GM18511 (cell line): ENCODE results near the gene RASSF8.

Experiments
- ATAC-seq: cut with Tn5 transposase; IDR thresholded peaks from one replicate; pipeline ENCODE4 v1.9.1; 2021; ENCODE audit warnings: mild to moderate bottlenecking, moderate library complexity; ENCODE audit not compliant: unreplicated experiment

The RASSF8 gene

DNA sequence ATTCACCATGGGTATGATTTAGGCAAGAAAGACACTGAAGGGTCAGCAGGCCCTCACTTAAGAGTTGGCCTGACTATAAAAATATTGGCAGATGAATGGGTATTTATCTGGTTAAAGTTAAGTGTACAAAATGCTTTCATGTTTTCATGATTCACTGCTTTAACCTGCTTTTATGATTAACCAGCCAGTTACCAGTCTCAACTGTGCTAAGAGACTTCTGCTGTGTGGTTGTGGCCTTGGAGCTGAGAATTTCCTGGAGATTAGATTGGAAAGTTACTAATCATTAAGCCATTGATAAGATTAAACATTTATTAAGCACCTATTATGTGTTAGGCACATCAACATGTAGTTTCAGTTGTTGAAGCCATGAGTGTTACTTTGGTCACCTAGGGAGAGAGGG is 68.9 kb downstream of the RASSF8 start:
- ATAC-seq, result no peak

DNA sequence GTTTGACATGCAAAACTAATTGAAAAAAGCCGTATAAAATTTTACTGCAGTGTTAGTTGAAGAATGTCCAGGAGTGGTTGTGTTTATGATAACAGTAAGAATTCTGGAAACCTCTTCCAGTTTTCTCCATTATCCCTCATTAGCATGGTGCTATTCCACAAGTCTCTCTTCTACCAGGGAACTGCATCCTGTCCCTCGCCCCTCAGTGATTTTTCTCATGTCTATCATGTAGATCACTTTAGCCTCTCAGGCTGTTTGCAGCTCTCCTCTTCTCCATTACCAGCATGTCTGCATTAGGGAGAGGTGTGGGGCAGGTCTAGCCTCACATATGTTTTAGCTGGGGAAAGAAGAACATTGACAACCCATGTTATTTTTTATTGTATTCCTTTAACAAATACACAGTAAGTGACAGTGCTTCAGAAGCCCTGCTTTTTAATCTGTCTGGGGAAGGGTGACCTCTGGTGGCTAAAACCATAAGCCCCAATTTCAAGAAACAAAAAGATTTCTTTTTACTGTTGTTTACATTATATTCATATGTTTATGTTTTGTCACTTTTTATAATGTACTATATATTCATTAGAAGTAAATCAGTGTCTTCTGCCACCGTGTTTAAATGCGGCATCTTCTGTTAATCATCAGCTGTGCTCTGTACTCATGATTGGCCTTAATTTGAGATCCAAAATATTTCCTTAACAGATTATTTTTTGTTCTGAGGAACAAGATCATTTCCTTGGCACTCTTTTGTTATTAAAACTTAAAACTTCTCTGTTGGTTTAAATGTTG is 70.7 kb downstream of the RASSF8 start:
- ATAC-seq, result no peak

DNA sequence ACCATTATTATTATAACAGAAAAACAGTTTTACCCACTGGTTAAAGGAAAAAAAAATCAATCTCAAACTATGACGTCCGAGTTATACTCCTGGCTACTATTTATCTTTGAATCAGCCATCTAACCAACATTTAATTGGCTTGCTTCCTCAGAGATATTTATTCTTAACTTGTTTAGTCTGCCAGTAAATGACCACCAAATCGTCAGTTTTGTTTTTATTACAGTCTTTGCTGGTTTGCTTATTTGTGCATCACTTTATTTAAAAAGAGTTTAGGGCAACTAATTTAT is 71.2 kb downstream of the RASSF8 start:
- ATAC-seq, result no peak

DNA sequence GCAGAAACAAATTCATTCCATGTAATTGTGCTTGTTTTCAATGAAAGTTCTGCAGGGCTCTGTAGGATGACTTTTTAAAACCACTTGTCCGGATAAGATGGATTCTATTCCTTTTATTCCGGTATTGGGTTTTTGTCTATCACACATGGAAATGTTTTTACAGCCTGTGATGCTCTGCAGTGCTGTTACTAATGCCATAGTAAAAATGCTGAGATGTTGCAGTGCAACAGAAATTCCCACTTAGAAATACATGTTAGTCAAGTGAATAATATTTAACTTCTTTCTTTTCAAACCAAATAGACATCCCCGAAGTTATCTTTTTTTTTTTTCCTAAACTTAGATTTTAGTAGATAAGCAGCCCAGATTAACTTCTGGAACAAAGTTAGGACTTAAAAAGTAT is 71.9 kb downstream of the RASSF8 start:
- no peak for ATAC-seq

DNA sequence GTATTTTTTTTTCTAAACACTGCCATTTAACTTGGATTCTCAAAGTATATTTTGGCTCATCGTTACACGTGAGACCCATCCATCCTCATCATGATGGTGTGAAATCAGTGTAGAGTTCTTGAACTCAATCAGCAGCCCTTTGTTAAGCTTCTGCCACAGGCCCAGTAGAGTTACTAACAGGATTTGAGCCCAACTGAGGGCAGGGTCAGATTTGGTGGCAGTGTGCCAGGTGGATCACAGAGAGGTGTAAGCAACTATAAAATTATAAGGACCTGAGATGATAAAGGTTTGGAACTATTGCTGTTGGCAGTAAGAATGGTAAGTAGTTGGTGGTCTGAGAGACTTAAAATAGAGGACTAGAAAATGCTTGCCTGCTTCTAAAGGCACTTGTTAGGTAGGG is 72.8 kb downstream of the RASSF8 start:
- ATAC-seq, result no peak

DNA sequence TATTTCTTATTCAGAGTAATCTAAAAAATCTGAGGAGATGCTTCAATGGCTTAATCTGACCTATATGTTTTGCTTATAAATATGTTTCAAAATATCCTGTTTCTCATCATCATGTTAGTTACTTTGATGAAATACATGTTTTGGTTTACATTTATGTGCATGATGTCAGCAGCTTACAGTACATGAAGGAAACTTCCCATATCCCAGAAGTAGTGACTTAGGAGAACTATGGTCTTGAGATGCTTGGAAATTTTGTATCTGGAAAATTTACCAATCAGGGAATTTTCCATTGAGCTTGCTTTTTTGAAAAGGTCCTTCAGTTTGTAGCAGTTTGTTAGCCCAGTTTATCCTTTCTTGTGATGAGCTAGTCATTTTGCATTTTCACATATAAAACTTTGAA is 73.3 kb downstream of the RASSF8 start:
- no peak for ATAC-seq

DNA sequence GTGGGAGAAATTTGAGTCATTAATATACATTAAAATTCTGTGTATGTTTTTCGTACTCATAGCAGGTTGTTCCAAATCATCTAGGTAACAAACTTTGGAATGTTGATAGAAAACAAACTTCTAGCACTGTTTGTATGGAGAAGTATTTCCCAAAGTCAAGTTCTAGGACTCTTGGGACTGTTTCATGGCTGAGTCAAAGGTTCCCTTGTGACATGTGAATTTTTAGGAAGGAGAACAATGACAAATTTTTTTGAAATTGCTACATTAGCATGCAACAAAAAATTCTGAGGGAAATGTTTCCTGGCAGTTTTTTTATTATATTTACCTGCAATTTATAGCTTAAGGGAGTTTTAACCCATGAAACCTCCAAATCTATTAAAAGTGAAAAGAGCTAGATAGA is 73.8 kb downstream of the RASSF8 start:
- ATAC-seq, result no peak

DNA sequence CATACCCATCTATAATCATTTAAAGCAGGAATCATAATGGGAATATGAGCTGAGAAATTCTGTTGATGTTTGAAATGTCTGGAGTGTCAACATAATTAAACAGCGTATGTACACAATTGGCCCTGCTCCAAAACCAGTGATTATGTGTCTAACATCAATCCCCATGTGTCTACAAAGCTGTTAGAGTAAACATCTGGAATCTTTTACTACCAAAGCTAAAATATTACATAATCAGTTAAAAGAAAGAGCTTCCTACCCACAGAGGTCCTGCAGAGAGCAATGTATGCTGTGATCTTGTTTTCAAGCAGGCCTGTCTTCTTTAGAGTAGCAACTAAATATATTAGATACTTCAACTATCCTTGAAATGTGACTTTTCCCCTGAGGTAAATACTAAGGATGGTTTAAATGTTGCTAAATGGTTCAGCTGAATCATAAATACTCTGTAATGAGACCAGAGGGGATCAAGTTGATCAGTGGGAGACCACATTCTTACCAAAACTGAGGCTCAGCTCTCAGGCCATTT is 74.3 kb downstream of the RASSF8 start:
- ATAC-seq, result no peak

DNA sequence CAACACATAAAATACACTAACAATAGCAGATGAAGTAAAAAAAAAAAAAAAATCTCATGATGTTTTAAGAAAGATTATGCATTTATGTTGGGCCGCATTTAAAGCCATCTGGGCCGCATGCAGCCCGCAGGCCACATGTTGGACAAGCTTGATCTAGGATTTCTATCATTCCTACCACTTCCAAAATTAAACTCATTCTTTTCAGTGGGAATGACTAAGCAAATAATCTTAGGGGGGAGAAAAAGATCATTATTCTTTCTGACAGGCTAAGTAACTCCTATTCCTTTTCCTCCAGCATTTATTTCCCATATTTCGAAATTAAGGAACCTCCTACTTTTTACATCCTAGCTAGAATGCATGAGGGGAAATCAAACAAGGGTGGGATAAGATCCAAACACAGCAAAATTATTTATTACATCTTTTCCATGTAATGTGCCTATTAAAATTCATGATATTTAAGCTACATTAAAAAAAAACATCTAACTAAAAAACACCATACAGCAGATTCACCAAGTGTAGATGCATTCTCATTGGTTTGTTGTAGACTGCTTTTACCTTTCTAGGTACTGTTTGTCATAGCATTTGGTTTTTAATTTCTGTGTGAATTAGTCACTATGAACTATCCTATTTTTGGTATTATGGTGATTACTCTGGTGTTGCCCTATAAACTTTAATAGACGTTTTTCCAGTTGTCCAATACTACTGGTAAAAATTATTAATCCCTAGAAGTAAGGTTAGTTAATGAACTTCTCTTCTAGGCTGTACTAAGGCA is 76.1 kb downstream of the RASSF8 start:
- no peak for ATAC-seq

DNA sequence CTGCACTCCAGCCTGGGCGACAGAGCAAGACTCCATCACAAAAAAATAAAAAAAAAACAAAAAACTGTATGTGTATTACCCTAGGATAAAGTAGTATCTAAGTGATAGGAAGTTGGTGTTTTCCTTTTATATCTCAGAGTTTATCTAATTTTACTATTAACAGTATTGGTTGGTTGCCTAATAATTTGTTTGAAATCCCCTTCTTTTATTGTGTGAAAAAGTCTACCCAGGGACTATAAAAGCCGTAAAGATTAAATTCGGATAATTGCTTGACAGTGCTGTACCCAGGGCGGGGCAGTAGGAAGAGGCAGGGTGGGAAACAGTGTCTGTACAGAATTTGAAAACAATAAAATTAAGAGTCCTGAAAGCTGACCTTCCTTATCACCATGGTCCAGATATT is 78.4 kb downstream of the RASSF8 start:
- no peak for ATAC-seq

DNA sequence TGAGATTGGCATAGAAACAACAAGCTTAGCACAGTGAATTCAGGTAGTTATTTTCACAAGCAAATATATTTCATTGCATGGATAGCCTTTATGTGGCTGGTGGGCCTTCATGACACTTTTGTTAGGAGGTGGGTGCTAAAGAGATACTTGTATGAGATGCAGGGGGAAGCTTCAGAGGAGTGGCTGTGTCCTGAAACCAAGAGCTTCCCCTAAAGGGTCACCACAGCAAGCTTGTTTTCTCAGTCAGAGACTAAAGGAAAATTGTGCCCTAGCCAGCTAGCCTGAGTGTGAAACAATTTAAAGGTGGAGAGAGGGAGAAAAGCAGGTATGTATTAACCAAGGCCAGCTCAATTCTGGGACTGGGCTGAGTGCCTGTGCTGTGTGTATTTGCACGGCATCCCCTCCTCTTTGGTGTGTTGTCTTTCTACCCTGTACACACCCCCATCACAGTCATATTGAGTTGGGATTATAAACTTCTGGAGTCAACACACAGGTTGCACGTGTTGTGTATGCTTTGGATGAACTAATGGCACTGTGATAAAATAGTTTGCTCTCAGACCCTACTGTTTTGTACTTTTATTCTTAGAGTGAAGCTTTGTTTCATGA is 79.2 kb downstream of the RASSF8 start:
- no peak for ATAC-seq

DNA sequence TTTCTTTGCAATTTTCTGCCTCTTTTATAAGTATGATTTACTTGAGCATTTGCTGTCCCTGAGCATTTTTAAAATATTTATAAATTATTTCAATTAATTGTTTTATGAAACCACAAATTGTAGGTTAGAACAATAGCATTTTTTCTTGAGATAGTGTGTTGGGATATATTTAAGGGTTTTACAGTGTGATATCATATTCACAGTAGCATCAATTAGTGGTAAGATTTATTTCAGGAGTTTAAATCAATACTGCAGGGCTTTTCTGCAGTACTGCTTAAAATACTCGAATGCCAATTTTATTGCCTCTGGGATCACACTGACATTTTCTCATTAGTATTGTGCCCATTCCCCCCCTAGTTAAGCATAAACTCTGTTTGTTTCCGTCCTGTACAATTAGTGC is 84.2 kb downstream of the RASSF8 start:
- no peak for ATAC-seq

DNA sequence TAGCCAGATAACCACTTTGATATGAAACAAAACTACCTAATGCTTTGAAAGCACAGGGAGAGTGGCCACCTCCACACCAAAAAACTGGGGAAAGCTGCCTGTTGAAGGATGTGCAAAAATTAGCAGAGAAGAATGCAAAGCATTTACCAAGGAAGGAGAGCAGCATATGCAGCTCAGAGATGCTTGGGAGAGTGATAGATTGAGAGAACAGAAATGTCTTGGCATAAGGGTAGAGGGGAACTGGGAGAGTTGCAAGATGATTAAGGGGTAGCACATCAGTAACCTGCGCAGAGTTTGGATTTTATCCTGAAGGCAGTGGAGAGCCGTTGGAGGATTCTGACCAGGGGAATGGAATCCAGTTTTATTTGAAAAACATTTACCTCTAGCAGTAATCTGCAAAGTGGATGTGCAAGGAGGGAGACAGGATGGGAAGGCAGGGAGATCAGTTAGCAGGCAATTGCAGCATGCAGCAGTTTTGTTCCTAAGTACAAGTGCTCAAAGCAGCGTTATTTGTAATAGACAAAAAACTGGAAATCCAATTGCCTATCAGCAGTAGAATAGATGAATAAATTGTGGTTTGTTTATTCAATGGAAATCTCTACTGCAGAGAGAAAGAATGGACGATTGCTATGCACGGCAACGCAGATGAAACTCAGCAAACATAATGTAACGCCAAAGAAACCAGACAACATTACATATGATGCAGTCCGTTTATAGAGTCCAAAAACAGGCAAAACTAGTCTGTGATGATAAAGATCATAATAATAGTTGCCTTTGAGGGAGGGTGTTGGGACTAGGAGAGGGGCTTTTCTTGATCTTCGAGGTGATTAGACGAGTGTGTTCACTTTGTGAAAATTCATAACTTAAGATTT is 84.9 kb downstream of the RASSF8 start:
- no peak for ATAC-seq

DNA sequence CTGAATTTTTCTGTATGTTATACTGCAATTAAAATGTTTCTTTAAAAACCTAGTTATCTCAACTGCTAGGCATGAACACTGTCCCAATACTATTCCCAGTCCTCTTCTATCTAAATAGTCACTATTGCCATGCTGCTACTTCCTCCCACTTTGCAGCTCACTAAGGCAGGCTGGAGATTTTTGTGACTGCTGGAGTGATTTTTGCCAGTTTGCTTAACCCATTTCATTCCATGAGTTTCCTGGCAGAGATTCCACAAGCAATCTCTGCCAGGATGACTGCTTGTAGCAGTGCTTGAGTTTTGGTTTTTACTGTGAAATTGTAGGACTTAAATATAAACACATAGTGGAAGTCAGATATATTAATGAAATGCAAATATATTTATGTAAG is 85.5 kb downstream of the RASSF8 start:
- no peak for ATAC-seq

DNA sequence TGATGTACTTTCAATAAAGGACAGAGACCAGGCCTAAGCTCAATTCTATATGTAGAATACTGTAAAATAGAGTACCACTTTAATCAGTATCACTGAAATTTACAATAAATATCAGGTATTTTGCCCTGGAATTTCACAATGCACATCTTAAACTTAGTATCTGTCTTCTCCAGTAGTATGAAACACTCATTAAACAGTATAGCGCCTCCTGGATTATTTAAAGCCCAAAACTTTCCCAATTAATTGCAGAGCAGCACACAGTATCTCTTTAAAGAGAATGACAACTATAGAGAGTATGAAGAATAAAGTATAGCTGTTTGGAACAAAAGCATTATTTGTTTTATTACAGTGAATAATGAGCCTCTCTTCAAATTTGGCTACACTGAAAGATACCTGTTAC is 86.1 kb downstream of the RASSF8 start:
- no peak for ATAC-seq

DNA sequence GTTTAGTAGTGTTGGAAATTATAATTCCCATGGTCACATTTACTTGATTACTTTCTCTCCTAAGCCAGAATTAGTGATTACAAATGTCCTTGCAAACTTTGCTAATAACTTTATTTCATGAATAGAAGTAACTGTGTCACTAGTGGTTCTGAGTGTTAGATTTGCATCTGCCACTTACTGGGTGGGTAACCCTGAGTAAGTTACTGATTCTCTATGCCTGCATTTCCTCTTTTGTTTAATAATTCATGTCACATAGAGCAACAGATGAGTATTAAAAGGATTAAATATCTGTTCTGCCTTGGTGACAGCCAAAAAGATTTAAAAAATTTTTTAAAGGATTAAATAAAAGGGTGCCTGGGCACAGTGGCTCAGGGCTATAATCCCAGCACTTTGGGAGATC is 87.7 kb downstream of the RASSF8 start:
- ATAC-seq, result no peak

DNA sequence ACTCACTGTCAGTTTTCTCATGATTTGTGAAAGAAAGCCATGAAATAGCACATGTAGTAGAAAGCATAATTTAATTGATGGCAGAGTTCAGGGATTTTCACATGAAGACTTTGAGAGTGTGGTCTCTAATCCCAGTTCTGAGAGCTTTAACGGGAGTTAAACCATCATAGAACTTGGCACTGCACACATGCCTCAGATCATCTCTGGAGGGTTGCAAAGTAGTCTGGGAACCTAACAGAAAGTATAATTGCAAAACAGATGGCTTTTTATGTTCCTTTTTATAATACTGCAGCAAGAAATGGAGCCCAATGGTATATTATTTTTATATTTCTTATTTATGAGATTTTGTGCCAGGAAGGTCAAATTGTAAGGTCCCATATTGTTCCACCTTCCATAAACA is 88.4 kb downstream of the RASSF8 start:
- ATAC-seq, result no peak

DNA sequence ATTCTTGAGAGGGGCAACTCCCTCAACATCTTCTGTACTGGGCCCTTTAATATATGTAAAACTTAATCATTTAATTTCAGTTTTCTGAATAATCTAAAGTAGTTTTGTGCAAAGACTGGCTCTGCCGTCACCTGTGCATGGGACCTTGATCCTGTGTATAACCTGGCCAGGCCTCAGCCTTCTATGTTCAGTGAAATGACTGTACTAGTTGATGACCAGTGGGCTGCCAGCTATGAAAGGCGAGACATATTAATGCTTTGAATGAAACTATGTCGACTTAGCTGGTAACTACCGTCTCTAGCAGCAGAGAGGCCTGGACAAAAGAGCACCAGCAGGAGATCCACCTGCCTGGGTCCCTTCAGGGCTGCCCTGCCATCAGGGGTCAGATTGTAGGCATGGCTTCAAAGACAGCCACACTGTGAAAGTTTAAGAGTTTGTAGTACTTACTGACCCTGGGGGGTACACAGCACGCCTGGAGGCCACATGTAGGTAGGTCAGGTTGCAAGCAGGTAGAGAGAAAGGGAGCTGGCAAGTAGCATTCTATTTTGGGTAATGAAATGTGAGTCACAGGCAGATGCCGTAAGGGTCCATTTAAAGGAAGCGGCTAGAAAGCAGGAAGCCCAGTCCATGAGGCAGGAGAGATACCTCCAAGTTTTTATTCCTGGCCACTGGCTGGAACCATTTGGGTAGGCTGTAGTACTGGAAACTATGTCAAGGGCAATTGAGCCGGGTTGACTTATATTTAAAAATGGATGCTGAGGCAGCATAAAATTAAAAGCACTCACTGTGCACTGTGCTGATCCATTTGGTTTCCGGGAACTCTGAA is 89.1 kb downstream of the RASSF8 start:
- no peak for ATAC-seq

DNA sequence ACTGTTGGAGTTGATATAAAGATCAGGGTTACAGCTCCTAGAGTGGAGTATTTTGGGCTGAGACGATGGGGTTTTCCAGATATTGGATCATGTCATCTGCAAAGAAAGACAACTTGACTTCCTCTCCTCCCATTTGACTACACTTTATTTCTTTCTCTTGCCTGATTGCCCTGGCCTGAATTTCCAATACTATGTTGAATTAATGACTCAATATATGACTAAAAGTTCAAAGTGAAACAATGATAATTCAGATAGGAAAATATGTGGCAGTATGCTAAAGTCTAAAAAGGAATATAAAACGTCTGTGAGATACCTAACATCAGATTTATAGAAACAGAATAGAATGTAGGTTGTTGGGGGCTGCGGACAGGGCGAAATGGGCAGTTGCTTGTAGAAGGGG is 94.2 kb downstream of the RASSF8 start:
- no peak for ATAC-seq

DNA sequence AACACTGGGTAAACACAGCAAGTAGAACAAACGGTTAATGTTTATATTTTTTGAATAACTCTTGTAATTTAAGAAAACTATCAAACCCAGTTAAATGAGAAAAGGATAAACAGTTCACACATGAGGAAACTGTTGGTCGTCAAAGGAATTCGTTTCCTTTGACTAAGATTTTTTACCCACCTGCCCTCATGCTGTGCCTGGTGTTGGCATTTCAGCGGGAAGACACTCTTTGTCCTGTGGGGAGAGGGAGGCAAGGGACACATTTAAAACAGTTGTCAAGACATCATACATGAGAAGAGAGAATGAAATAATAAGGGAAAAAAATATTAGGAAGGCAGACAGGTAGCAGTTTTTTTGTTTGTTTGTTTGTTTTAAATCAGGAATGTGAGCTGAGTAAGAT is 95.9 kb downstream of the RASSF8 start:
- no peak for ATAC-seq
